Measurements from ENCODE around the gene CACFD1.

The CACFD1 gene

DNA sequence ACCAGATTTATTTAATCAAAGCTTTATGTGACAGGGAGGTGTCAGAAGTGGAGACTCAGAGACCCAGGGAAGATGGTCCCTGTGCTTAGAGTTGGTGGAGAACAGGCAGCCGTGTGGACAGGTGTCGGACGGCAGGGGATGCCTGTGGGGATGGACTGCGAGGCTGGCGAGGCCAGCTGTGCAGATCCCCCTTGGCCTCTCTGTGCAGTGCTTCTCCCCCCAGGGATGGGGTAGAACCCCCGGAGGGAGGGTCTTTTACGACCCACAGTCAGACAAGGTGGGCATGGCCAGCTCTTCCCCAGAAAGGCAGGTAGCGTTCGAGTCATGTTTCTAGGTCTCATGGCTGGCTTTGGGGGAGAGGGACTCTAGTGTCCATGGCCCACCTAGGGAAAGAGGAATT is 23.8 kb downstream of the CACFD1 start:
- no peak for TF ChIP-seq CTCF (IDR thresholded peaks at IDR 0.05; ENCODE audit: low read length, missing control alignments)
- H3K4me3 ChIP-seq (replicated peaks; ENCODE audit: low read depth, low read length): no peak overlapping the region
- no peak for DNase-seq (ENCODE audit: low read depth)

DNA sequence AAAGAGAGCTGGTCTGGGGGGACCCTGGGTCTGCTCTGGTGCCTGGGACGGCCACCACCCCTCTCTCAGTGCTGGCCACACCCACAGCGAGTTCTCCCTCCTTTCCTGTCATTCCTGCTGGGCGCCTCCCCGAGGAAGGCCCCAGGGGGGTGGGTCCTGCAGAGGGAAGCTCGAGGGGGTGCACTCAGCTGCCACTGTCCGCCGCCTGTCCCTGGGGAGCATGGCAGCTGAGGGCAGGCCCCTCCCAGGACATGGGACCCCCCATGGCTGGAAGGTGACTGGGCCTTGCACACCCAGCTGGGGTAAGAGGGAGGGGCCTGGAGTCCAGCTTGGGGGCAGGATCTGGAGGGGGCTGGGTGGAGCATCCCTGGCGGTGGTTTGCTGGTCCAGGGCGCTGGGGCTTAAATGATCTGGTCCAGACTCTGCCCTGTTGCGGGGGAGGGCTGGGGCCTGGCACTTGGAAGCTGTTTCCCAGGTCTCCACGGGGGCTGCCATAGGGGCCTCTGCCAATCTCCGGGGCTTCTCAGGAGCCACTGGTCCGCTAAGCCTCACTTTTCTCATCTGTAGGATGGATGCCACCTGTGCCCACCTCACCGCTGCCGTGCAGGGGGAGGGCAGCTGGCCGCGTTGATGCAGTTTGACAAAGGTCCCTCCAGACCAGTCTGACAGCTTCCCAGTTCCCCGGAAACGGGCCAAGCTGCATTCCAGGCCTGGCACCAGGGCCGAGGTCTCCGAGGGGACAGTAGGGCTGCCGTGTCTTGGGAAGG is 25.1 kb downstream of the CACFD1 start:
- no peak overlapping the region for H3K4me3 ChIP-seq (replicated peaks; ENCODE audit: low read depth, low read length)
- TF ChIP-seq CTCF (IDR thresholded peaks at IDR 0.05; ENCODE audit: low read length, missing control alignments): no peak
- DNase-seq (ENCODE audit: low read depth): no peak

GRCh38 chr9:133485531-133486260 is 25.9 kb downstream of the CACFD1 start:
- DNase-seq (ENCODE audit: low read depth): no peak
- no peak for TF ChIP-seq CTCF (IDR thresholded peaks at IDR 0.05; ENCODE audit: low read length, missing control alignments)

DNA sequence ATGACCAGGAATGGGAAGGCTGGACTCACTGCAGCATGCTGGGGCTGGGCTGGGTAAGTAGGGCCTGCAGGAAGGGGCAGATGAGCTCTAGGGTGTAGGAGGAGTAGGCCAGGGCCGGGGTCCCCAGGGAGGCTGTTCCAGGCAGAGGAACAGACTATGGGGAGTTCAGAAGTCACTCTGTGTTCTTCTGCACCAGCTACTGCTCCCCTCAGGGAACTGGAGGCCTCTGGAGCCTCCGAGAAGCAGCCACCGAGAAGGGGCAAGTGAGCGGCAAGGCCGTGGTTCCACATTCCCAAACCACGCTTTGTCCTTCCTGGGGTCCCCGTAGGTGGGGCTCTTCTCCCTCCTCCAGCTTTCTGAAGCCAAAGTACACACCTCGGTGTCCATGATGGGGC is 27.6 kb downstream of the CACFD1 start:
- no peak for TF ChIP-seq CTCF (IDR thresholded peaks at IDR 0.05; ENCODE audit: low read length, missing control alignments)
- H3K4me3 ChIP-seq (replicated peaks; ENCODE audit: low read depth, low read length): no peak overlapping the region
- DNase-seq (ENCODE audit: low read depth): no peak

More at GRCh38 chr9:133485531-133486260, 25.9 kb downstream of the CACFD1 start:
- no peak overlapping the region for H3K4me3 ChIP-seq (replicated peaks; ENCODE audit: low read depth, low read length)

- no peak for DNase-seq (ENCODE audit: low read depth)
- no peak for TF ChIP-seq CTCF (IDR thresholded peaks at IDR 0.05; ENCODE audit: low read length, missing control alignments)
Measured at GRCh38 chr9:133488686-133489252, 29.0 kb downstream of the CACFD1 start.

GRCh38 chr9:133489253-133490190 is 29.7 kb downstream of the CACFD1 start:
- no peak overlapping the region for H3K4me3 ChIP-seq (replicated peaks; ENCODE audit: low read depth, low read length)
- TF ChIP-seq CTCF (IDR thresholded peaks at IDR 0.05; ENCODE audit: low read length, missing control alignments): no peak
- no peak for DNase-seq (ENCODE audit: low read depth)

More at GRCh38 chr9:133488686-133489252, 29.0 kb downstream of the CACFD1 start:
- no peak overlapping the region for H3K4me3 ChIP-seq (replicated peaks; ENCODE audit: low read depth, low read length)

All from fibroblast of pulmonary artery (primary cell).